ENCODE measurements around the gene ACAT2.

DNA sequence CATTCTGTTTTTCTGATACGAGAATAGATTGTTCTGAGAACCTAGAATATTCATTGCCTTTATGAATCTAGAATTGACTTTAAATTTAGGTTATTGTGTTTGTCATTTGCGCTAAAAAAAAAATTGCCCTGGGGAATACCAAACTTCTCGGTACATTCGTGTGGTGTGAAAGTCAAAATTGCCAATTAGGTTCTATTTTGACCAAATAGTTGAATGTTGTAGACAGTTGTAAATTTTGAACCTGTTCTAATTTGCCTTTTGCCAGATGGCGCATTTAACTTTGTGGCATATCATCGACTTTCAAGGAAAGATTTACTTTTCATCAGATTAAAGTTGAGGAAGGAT lies 31.5 kb upstream of the ACAT2 start:
- TF ChIP-seq, protein P1, sequence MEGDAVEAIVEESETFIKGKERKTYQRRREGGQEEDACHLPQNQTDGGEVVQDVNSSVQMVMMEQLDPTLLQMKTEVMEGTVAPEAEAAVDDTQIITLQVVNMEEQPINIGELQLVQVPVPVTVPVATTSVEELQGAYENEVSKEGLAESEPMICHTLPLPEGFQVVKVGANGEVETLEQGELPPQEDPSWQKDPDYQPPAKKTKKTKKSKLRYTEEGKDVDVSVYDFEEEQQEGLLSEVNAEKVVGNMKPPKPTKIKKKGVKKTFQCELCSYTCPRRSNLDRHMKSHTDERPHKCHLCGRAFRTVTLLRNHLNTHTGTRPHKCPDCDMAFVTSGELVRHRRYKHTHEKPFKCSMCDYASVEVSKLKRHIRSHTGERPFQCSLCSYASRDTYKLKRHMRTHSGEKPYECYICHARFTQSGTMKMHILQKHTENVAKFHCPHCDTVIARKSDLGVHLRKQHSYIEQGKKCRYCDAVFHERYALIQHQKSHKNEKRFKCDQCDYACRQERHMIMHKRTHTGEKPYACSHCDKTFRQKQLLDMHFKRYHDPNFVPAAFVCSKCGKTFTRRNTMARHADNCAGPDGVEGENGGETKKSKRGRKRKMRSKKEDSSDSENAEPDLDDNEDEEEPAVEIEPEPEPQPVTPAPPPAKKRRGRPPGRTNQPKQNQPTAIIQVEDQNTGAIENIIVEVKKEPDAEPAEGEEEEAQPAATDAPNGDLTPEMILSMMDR (IDR thresholded peaks at IDR 0.05) = no peak
- no peak for TF ChIP-seq POLR2A (IDR thresholded peaks at IDR 0.05)

All from body of pancreas (tissue), 4 donors.